GM12878 (cell line): ENCODE measurements around the gene CCNL1. TPM values are rescaled to one million over a fixed set of nuclear protein-coding genes. Genes with fewer than 3 reads are reported as not detected.
"Not testable (repeated sequence)": the region's sequence is repeated elsewhere in the genome, so short reads cannot be mapped to it uniquely, and the experiment has no call there.

Experiments
- ATAC-seq: fragments of 200-7000 bp; cut with Tn5 transposase; 3 replicates; pipeline ENCODE4 v1.9.1; 2020; ENCODE audit warnings: mild to moderate bottlenecking, moderate library complexity
- BruUV-seq: library from RNA; stranded (reverse); fragments of 400-500 nt; replicated peaks from 2 replicates; lab custom pipeline; 2021; lab: Mats Ljungman, UMichigan
- CTCF ChIA-PET: fragments of 300-600 bp; sonication (Branson Sonifier 250); formaldehyde crosslinking; extraction: SDS; loops from one replicate; lab custom pipeline; 2021; ENCODE audit warnings: inconsistent platforms; lab: Yijun Ruan, JAX
- POLR2A ChIA-PET: fragments of 350-600 bp; formaldehyde crosslinking; extraction: SDS; loops from one replicate; lab custom pipeline; 2021; ENCODE audit warnings: inconsistent platforms; lab: Charles Lee
- RAD21 ChIA-PET: fragments of 300-600 bp; sonication (Branson Sonifier 250); formaldehyde crosslinking; loops from one replicate; lab custom pipeline; 2023; ENCODE audit warnings: antibody characterized with exemption; ENCODE audit not compliant: unreplicated experiment; lab: Charles Lee
- SMC1A ChIA-PET: fragments of 300-600 bp; sonication (Branson Sonifier 250); formaldehyde crosslinking; loops from one replicate; lab custom pipeline; 2023; ENCODE audit not compliant: unreplicated experiment, uncharacterized antibody; lab: Charles Lee
- DNase-seq: peaks from one replicate; pipeline ENCODE4 v3.0.0-alpha.2; 2011; ENCODE audit warnings: low read depth, low spot score
- FAIRE-seq: peaks from 3 replicates; lab custom pipeline; 2011; peaks lifted over from hg19 to GRCh38; lab: Jason Lieb, UNC
- H2AFZ ChIP-seq: 2 replicates; pipeline ENCODE4 v1.6.0; 2011; ENCODE audit warnings: low read depth, low read length, control low read depth; ENCODE audit not compliant: control insufficient read depth
- H3K27ac ChIP-seq: 2 replicates; pipeline ENCODE4 v1.5.1; 2011; ENCODE audit warnings: control low read depth; ENCODE audit not compliant: control insufficient read depth, insufficient read depth
- H3K27me3 ChIP-seq, 2 experiments: replicated peaks in 1 of 2; 2 replicates each; pipeline versions ENCODE4 v1.6.0 to v1.6.1; 2011; ENCODE audit warnings: low read length in 1 of 2; ENCODE audit not compliant: control insufficient read depth in 2 of 2, insufficient read depth in 2 of 2
- H3K36me3 ChIP-seq, 2 experiments: 2 replicates each; pipeline ENCODE4 v1.5.1; 2011; ENCODE audit warnings: low read length in 1 of 2; ENCODE audit not compliant: control insufficient read depth in 2 of 2, insufficient read depth in 2 of 2
- H3K4me1 ChIP-seq: 2 replicates; pipeline ENCODE4 v1.6.1; 2011; ENCODE audit warnings: mild to moderate bottlenecking, low read length, moderate library complexity, mixed read lengths; ENCODE audit not compliant: control insufficient read depth, insufficient read depth
- H3K4me2 ChIP-seq: 2 replicates; pipeline ENCODE4 v1.6.0; 2011; ENCODE audit warnings: control low read depth; ENCODE audit not compliant: control insufficient read depth, insufficient read depth
- H3K4me3 ChIP-seq: fragments of 200-600 bp; sonication (generic); 2 replicates; pipeline ENCODE4 v1.5.1; 2016
- H3K79me2 ChIP-seq: 2 replicates; pipeline ENCODE4 v1.6.0; 2011; ENCODE audit warnings: low read length; ENCODE audit not compliant: control insufficient read depth, insufficient read depth
- H3K9ac ChIP-seq: 2 replicates; pipeline ENCODE4 v1.8.0; 2011; ENCODE audit warnings: low read length, control low read depth, mixed read lengths; ENCODE audit not compliant: control insufficient read depth, insufficient read depth
- H3K9me3 ChIP-seq: replicated peaks from 3 replicates; pipeline ENCODE4 v1.5.1; 2011; ENCODE audit warnings: mild to moderate bottlenecking, low read length; ENCODE audit not compliant: control insufficient read depth, insufficient read depth
- H4K20me1 ChIP-seq: 2 replicates; pipeline ENCODE4 v1.6.0; 2011; ENCODE audit not compliant: control insufficient read depth, insufficient read depth
- FOXK2 ChIP-seq: fragments of 450-650 bp; IDR thresholded peaks from 2 replicates; pipeline ENCODE4 v1.6.1; 2017; ENCODE audit warnings: mild to moderate bottlenecking, moderate library complexity
- IKZF1 ChIP-seq: fragments of 450-650 bp; conservative IDR thresholded peaks from 2 replicates; pipeline ENCODE4 v1.6.1; 2017; ENCODE audit warnings: antibody characterized with exemption, mild to moderate bottlenecking
- IRF4 ChIP-seq: IDR thresholded peaks from 2 replicates; pipeline ENCODE4 v1.6.1; 2011; ENCODE audit warnings: low read depth, low read length
- LARP7 ChIP-seq: fragments of 450-650 bp; IDR thresholded peaks from 2 replicates; pipeline ENCODE4 v1.6.1; 2017; ENCODE audit warnings: mild to moderate bottlenecking
- MTA3 ChIP-seq: IDR thresholded peaks from 2 replicates; pipeline ENCODE4 v1.6.1; 2012; ENCODE audit warnings: low read length, inconsistent platforms, borderline replicate concordance
- NFYB ChIP-seq: IDR thresholded peaks from 2 replicates; pipeline ENCODE4 v1.6.1; 2011; ENCODE audit warnings: low read depth, mild to moderate bottlenecking, low read length, improper control_type of control experiment, moderate library complexity; ENCODE audit not compliant: insufficient read depth
- NR2F1 ChIP-seq: fragments of 450-650 bp; conservative IDR thresholded peaks from 2 replicates; pipeline ENCODE4 v1.6.1; 2017; ENCODE audit warnings: mild to moderate bottlenecking
- PML ChIP-seq: IDR thresholded peaks from 2 replicates; pipeline ENCODE4 v1.6.1; 2012; ENCODE audit warnings: low read length, inconsistent platforms
- RBBP5 ChIP-seq: fragments of 200-600 bp; sonication (generic); conservative IDR thresholded peaks from 2 replicates; pipeline ENCODE4 v1.6.1; 2016
- RELA ChIP-seq: fragments of 450-650 bp; IDR thresholded peaks from 2 replicates; pipeline ENCODE4 v1.8.0; 2014; ENCODE audit warnings: borderline replicate concordance; ENCODE audit not compliant: partially characterized antibody
- RFX5 ChIP-seq: IDR thresholded peaks from 2 replicates; pipeline ENCODE4 v1.6.1; 2011; ENCODE audit warnings: low read depth, low read length, improper control_type of control experiment
- SP1 ChIP-seq: IDR thresholded peaks from one replicate; pipeline ENCODE4 v1.6.1; 2011; ENCODE audit warnings: low read depth, low read length
- SREBF1 ChIP-seq: IDR thresholded peaks from 2 replicates; pipeline ENCODE4 v1.6.1; 2012; ENCODE audit warnings: mild to moderate bottlenecking, low read length
- SUPT20H ChIP-seq: IDR thresholded peaks from 2 replicates; pipeline ENCODE4 v1.6.1; 2011; ENCODE audit warnings: low read depth, mild to moderate bottlenecking, low read length, moderate library complexity, borderline replicate concordance; ENCODE audit not compliant: control insufficient read depth
- TAF1 ChIP-seq: IDR thresholded peaks from 2 replicates; pipeline ENCODE4 v1.6.1; 2011; ENCODE audit warnings: mild to moderate bottlenecking, low read depth, low read length, borderline replicate concordance
- WGBS: methylation state at CpG from one replicate; pipeline ENCODE4 v1.1.6; 2016; ENCODE audit warnings: low lambda C conversion rate; ENCODE audit not compliant: insufficient replicate concordance, insufficient coverage; ENCODE audit errors: missing lambda C conversion rate; 5-methylcytosine and 5-hydroxymethylcytosine counted together
- in situ Hi-C: fragments of 300-500 bp; cut with MboI; formaldehyde crosslinking; loops from 9 replicates; pipeline ENCODE4 v1.14.3; 2018; ENCODE audit warnings: mixed read lengths
- intact Hi-C: fragments of 100-400 bp; cut with micrococcal nuclease; formaldehyde crosslinking; loops from one replicate; pipeline ENCODE4 v1.14.2; 2022; ENCODE audit not compliant: unreplicated experiment
- polyA plus RNA-seq, 11 experiments: library from polyadenylated mRNA; depleted of rRNA in 4 of 11; unstranded in 6 of 11; stranded (reverse) in 5 of 11; fragments of >200 nt; fragmentation: Nextera tagmentation in 4 of 11; fragmentation: Illumina TruSeq in 1 of 11; extraction: Ambion mirVana in 4 of 11; extraction: Trizol in 1 of 11; gene quantifications; 1 replicate in 1 of 11; 2 replicates in 10 of 11; pipeline versions ENCODE4 v1.2.1 to v1.2.3, GENCODE V29; 2011 to 2016; ENCODE audit warnings: inconsistent platforms in 2 of 11, missing spikeins in 2 of 11, low read depth in 1 of 11
- total RNA-seq, 4 experiments: library from RNA; depleted of rRNA in 3 of 4; stranded (reverse); fragments of >200 nt in 3 of 4; fragmentation: Illumina TruSeq in 1 of 4; extraction: Trizol in 1 of 4; gene quantifications; 2 replicates each; pipeline versions ENCODE4 v1.2.1 to v1.2.3, GENCODE V29; 2013 to 2021
- TF ChIP-seq, protein P1 (sequence below): IDR thresholded peaks from 2 replicates; pipeline ENCODE4 v1.6.1; 2012; ENCODE audit warnings: low read depth, low read length, improper control_type of control experiment
- TF ChIP-seq, protein P2 (sequence below): fragments of 450-650 bp; IDR thresholded peaks from 2 replicates; pipeline ENCODE4 v1.6.1; 2016; ENCODE audit warnings: mild to moderate bottlenecking
- TF ChIP-seq, protein P3 (sequence below): IDR thresholded peaks from 2 replicates; pipeline ENCODE4 v1.6.1; 2011; ENCODE audit warnings: low read depth, low read length, improper control_type of control experiment, borderline replicate concordance

Gene CCNL1
- total and polyA plus RNA-seq, 10 of the 15 experiments (the other 5 are each of a cell fraction or from before 2014, with no cell fraction given), result 22.2 to 174 (median 115) TPM

DNA sequence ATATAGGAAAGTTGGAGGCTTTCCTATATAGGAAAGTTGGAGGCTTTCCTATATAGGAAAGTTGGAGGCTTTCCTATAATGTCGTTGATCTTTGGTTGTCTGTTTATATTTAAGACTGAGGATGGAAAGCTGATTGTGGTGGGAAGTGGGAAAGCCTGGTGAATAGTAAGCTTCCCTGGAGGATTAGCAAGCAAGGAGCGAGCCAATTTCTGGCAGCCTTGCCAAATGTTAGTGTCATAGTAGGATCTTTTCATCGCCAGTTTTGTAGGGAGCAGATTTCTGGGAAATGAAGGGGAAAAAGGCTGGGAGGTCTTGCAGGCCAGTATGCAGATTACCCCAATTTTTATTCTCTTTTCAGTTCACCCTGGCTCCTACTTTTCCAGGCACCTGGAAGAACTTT is 39.9 kb upstream of the CCNL1 start (continued):
- TF ChIP-seq, protein P1, sequence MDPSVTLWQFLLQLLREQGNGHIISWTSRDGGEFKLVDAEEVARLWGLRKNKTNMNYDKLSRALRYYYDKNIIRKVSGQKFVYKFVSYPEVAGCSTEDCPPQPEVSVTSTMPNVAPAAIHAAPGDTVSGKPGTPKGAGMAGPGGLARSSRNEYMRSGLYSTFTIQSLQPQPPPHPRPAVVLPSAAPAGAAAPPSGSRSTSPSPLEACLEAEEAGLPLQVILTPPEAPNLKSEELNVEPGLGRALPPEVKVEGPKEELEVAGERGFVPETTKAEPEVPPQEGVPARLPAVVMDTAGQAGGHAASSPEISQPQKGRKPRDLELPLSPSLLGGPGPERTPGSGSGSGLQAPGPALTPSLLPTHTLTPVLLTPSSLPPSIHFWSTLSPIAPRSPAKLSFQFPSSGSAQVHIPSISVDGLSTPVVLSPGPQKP, result no peak
- no peak for TF ChIP-seq TAF1
- TF ChIP-seq PML, result no peak
- no peak for TF ChIP-seq RBBP5
- TF ChIP-seq IRF4, result no peak
- TF ChIP-seq SREBF1, result no peak
- TF ChIP-seq SUPT20H, result no peak
- TF ChIP-seq, protein P2, sequence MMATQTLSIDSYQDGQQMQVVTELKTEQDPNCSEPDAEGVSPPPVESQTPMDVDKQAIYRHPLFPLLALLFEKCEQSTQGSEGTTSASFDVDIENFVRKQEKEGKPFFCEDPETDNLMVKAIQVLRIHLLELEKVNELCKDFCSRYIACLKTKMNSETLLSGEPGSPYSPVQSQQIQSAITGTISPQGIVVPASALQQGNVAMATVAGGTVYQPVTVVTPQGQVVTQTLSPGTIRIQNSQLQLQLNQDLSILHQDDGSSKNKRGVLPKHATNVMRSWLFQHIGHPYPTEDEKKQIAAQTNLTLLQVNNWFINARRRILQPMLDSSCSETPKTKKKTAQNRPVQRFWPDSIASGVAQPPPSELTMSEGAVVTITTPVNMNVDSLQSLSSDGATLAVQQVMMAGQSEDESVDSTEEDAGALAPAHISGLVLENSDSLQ, result no peak
- no peak for TF ChIP-seq IKZF1
- TF ChIP-seq FOXK2, result no peak
- no peak for TF ChIP-seq NR2F1

DNA sequence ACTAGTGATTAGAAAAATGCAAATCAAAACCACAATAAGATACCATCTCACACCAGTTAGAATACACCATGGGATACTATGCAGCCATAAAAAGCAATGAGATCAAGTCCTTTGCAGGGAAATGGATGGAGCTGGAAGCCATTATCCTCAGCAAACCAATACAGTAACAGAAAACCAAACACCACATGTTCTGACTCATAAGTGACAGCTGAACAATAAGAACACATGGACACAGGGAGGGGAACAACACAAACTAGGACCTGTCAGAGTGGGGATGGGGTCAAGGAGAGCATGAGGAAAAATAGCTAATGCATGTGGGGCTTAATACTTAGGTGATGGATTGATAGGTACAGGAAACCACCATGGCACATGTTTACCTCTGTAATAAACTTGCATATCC is 36.0 kb upstream of the CCNL1 start:
- in situ Hi-C loops, result no loop called here
- SMC1A ChIA-PET, result interaction anchor here (1.0 kb wide), 1 partner anchor 14 kb away, joined by 3 read pairs; no protein-coding TSS in a partner anchor
- ATAC-seq, result no peak

DNA sequence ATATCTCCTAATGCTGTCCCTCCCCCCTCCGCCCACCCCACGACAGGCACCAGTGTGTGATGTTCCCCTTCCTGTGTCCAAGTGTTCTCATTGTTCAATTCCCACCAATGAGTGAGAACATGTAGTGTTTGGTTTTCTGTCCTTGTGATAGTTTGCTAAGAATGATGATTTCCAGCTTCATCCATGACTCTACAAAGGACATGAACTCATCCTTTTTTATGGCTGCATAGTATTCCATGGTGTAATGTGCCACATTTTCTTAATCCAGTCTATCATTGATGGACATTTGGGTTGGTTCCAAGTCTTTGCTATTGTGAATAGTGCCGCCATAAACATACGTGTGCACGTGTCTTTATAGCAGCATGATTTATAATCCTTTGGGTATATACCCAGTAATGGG is 31.2 kb upstream of the CCNL1 start:
- H3K4me3 ChIP-seq, H2AFZ ChIP-seq, H3K79me2 ChIP-seq, CTCF ChIA-PET, H3K4me2 ChIP-seq, SMC1A ChIA-PET, in situ Hi-C loops, H3K27ac ChIP-seq, H4K20me1 ChIP-seq, FAIRE-seq, H3K9ac ChIP-seq, DNase-seq, ATAC-seq, RAD21 ChIA-PET, POLR2A ChIA-PET, H3K4me1 ChIP-seq, BruUV-seq, H3K27me3 ChIP-seq, intact Hi-C loops, H3K36me3 ChIP-seq: not testable (repeated sequence)
- H3K9me3 ChIP-seq, result peaks cover 14% of the 10 kb centered on the region
- 79% methylated on average over 5 of the region's 5 CpGs for WGBS

More for the DNA sequence above, 36.0 kb upstream of the CCNL1 start:
- no peaks in the 10 kb centered on the region for H4K20me1 ChIP-seq
- no peak overlapping the region for H3K4me2 ChIP-seq
- no peak overlapping the region for H3K9ac ChIP-seq
- no peaks in the 10 kb centered on the region for H3K9me3 ChIP-seq
- H3K4me3 ChIP-seq, result no peak overlapping the region
- no peak overlapping the region for H3K27ac ChIP-seq
- no peak for FAIRE-seq
- no peaks in the 10 kb centered on the region for H3K36me3 ChIP-seq
- DNase-seq, result no peak
- no peaks in the 10 kb centered on the region for H3K4me1 ChIP-seq
- no peak for TF ChIP-seq RELA
- no peak for TF ChIP-seq SUPT20H
- no peak for TF ChIP-seq LARP7
- no peak for TF ChIP-seq FOXK2
- TF ChIP-seq NFYB, result no peak
- TF ChIP-seq MTA3, result no peak
- TF ChIP-seq, protein P3, sequence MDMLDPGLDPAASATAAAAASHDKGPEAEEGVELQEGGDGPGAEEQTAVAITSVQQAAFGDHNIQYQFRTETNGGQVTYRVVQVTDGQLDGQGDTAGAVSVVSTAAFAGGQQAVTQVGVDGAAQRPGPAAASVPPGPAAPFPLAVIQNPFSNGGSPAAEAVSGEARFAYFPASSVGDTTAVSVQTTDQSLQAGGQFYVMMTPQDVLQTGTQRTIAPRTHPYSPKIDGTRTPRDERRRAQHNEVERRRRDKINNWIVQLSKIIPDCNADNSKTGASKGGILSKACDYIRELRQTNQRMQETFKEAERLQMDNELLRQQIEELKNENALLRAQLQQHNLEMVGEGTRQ, result no peak
- TF ChIP-seq SP1, result no peak
- TF ChIP-seq RFX5, result no peak
- ChIA-PET CTCF (interaction anchor here (0.6 kb wide), 1 partner anchor 515 kb away, joined by 3 read pairs; no protein-coding TSS in a partner anchor), RAD21 (no interaction called here), POLR2A (interaction anchor here (0.7 kb wide), 1 partner anchor 818 kb away, joined by 3 read pairs; no protein-coding TSS in a partner anchor)
- H3K27me3 ChIP-seq, result no peaks in the 10 kb centered on the region
- intact Hi-C loops, result no loop called here
- H2AFZ ChIP-seq, result no peak overlapping the region
- BruUV-seq, result no TSS peak
- H3K79me2 ChIP-seq, result no peaks in the 10 kb centered on the region
